Stimulated activated naive B cell treated with anti-CD40 and anti-IgM and Interleukin-4, amounts not matched to agents 10 μg/mL and 1 μg/mL and 100 μg/mL, for 72 hours (primary cell): Measurements from ENCODE around the gene SDCCAG8.

ENCODE experiments used
- ATAC-seq, 2 donors: fragments of 150-1000 bp; cut with Tn5 transposase; replicated peaks; 2 replicates each; pipeline ENCODE4 v1.10.0; 2021; ENCODE audit warnings: moderate library complexity in 1 of 2
- DNase-seq: peaks from one replicate; pipeline ENCODE4 v3.0.0; 2021
- H3K27ac Mint-ChIP-seq: one replicate; pipeline ENCODE4 v1.8.0; 2022; ENCODE audit warnings: mild to moderate bottlenecking, mixed read lengths
- H3K27me3 Mint-ChIP-seq, 2 donors: one replicate each; pipeline ENCODE4 v1.8.0; 2022; ENCODE audit warnings: mixed read lengths in 2 of 2
- H3K36me3 Mint-ChIP-seq, 2 donors: one replicate each; pipeline ENCODE4 v1.8.0; 2022; ENCODE audit warnings: mixed read lengths in 2 of 2, mild to moderate bottlenecking in 1 of 2
- H3K4me1 Mint-ChIP-seq, 2 donors: one replicate each; pipeline ENCODE4 v1.8.0; 2022; ENCODE audit warnings: mixed read lengths in 2 of 2, mild to moderate bottlenecking in 1 of 2
- H3K4me3 Mint-ChIP-seq, 2 donors: one replicate each; pipeline ENCODE4 v1.8.0; 2022; ENCODE audit warnings: mild to moderate bottlenecking in 2 of 2, mixed read lengths in 2 of 2, moderate library complexity in 1 of 2
- H3K9me3 Mint-ChIP-seq, 2 donors: one replicate each; pipeline ENCODE4 v1.8.0; 2022; ENCODE audit warnings: mixed read lengths in 2 of 2, mild to moderate bottlenecking in 1 of 2

Gene SDCCAG8

GRCh38 chr1:243244432-243244841 lies 11.4 kb upstream of the SDCCAG8 start:
- peak overlapping the region; percentile 42 for H3K27ac Mint-ChIP-seq

GRCh38 chr1:243246916-243247315 lies 8.9 kb upstream of the SDCCAG8 start:
- peaks cover 0 to under 1% of the 10 kb centered on the region in 2 donors for H3K9me3 Mint-ChIP-seq
- DNase-seq (peak; percentile 9), ATAC-seq (peak; percentile 82 to 85)
- H3K27me3 Mint-ChIP-seq, result no peaks in the 10 kb centered on the region
- peaks cover 25 to 36% of the 10 kb centered on the region in 2 donors for H3K36me3 Mint-ChIP-seq
- H3K27ac Mint-ChIP-seq, result peak overlapping the region; percentile 70
- H3K4me3 Mint-ChIP-seq, result no peak overlapping the region
- H3K4me1 Mint-ChIP-seq, result peaks cover 36 to 69% of the 10 kb centered on the region in 2 donors

More at GRCh38 chr1:243244432-243244841, 11.4 kb upstream of the SDCCAG8 start:
- no peaks in the 10 kb centered on the region for H3K27me3 Mint-ChIP-seq
- H3K36me3 Mint-ChIP-seq, result peaks cover 29 to 52% of the 10 kb centered on the region in 2 donors
- H3K4me3 Mint-ChIP-seq, result peak overlapping the region; percentile 41 to 64
- peaks cover 2 to 5% of the 10 kb centered on the region in 2 donors for H3K9me3 Mint-ChIP-seq
- DNase-seq (no peak), ATAC-seq (no peak)
- H3K4me1 Mint-ChIP-seq, result peaks cover 33 to 61% of the 10 kb centered on the region in 2 donors

- Mint-ChIP-seq H3K27ac (peak overlapping the region; percentile 49), H3K36me3 (peaks cover 16 to 28% of the 10 kb centered on the region in 2 donors), H3K4me3 (peak overlapping the region; percentile 8 to 16), H3K4me1 (peaks cover 35 to 68% of the 10 kb centered on the region in 2 donors), H3K27me3 (no peaks in the 10 kb centered on the region), H3K9me3 (no peaks in the 10 kb centered on the region)
- ATAC-seq (peak in 1 of 2 donors; percentile 69), DNase-seq (no peak)
Observed at GRCh38 chr1:243247901-243248300, 7.9 kb upstream of the SDCCAG8 start.

GRCh38 chr1:243249214-243249613 lies 6.6 kb upstream of the SDCCAG8 start:
- Mint-ChIP-seq H3K4me3 (no peak overlapping the region), H3K36me3 (peaks cover 11 to 18% of the 10 kb centered on the region in 2 donors), H3K27ac (no peak overlapping the region), H3K4me1 (peaks cover 35 to 73% of the 10 kb centered on the region in 2 donors), H3K27me3 (no peaks in the 10 kb centered on the region), H3K9me3 (no peaks in the 10 kb centered on the region)
- DNase-seq, result no peak
- no peak for ATAC-seq

- ATAC-seq (no peak), DNase-seq (no peak)
- Mint-ChIP-seq H3K27ac (no peak overlapping the region), H3K9me3 (no peaks in the 10 kb centered on the region), H3K27me3 (no peaks in the 10 kb centered on the region), H3K4me3 (no peak overlapping the region), H3K36me3 (peaks cover 8 to 17% of the 10 kb centered on the region in 2 donors), H3K4me1 (peaks cover 31 to 65% of the 10 kb centered on the region in 2 donors)
Observed at GRCh38 chr1:243250102-243250501, 5.7 kb upstream of the SDCCAG8 start.

GRCh38 chr1:243251539-243251938 lies 4.3 kb upstream of the SDCCAG8 start:
- Mint-ChIP-seq H3K27me3 (no peaks in the 10 kb centered on the region), H3K27ac (no peak overlapping the region), H3K4me1 (peaks cover 29 to 53% of the 10 kb centered on the region in 2 donors), H3K9me3 (no peaks in the 10 kb centered on the region), H3K4me3 (no peak overlapping the region), H3K36me3 (peaks cover 5 to 12% of the 10 kb centered on the region in 2 donors)
- DNase-seq (no peak), ATAC-seq (no peak)

GRCh38 chr1:243253211-243253925 lies 2.5 kb upstream of the SDCCAG8 start:
- ATAC-seq, result no peak
- no peak for DNase-seq
- H3K36me3 Mint-ChIP-seq, result peaks cover 5 to 9% of the 10 kb centered on the region in 2 donors
- no peaks in the 10 kb centered on the region for H3K27me3 Mint-ChIP-seq
- H3K9me3 Mint-ChIP-seq, result no peaks in the 10 kb centered on the region
- peak overlapping the region; percentile 93 to 99 for H3K4me3 Mint-ChIP-seq
- H3K27ac Mint-ChIP-seq, result peak overlapping the region; percentile 91
- H3K4me1 Mint-ChIP-seq, result peaks cover 14 to 35% of the 10 kb centered on the region in 2 donors

GRCh38 chr1:243253926-243254232 lies 2.0 kb upstream of the SDCCAG8 start:
- Mint-ChIP-seq H3K27me3 (no peaks in the 10 kb centered on the region), H3K36me3 (peaks cover 5 to 6% of the 10 kb centered on the region in 2 donors), H3K9me3 (no peaks in the 10 kb centered on the region), H3K4me3 (peak overlapping the region; percentile 93 to 99), H3K27ac (peak overlapping the region; percentile 91), H3K4me1 (peaks cover 9 to 29% of the 10 kb centered on the region in 2 donors)
- no peak for ATAC-seq
- no peak for DNase-seq

- Mint-ChIP-seq H3K27me3 (no peaks in the 10 kb centered on the region), H3K36me3 (peaks cover 6% of the 10 kb centered on the region in 2 donors), H3K4me1 (peaks cover 9 to 27% of the 10 kb centered on the region in 2 donors), H3K27ac (peak overlapping the region; percentile 97), H3K4me3 (peak overlapping the region; percentile 93 to 99), H3K9me3 (no peaks in the 10 kb centered on the region)
- DNase-seq, result peak; percentile 31
- ATAC-seq, result peak; percentile 20 to 22
Observed at GRCh38 chr1:243254233-243254926, 1.5 kb upstream of the SDCCAG8 start.

- Mint-ChIP-seq H3K36me3 (peaks cover 7 to 10% of the 10 kb centered on the region in 2 donors), H3K27ac (peak within 1 kb of the TSS; percentile 98), H3K27me3 (no peaks in the 10 kb centered on the region), H3K4me3 (peak within 1 kb of the TSS; percentile 93 to 99), H3K4me1 (peaks cover 10 to 20% of the 10 kb centered on the region in 2 donors), H3K9me3 (no peaks in the 10 kb centered on the region)
- ATAC-seq (peak; percentile 73 to 74), DNase-seq (peak; percentile 94)
Observed at GRCh38 chr1:243254927-243255790, 682 bp upstream of the SDCCAG8 start, which contains the start of gene CEP170. Gene CEP170, minus strand, starts transcription at chr1:243255281. Its CDS starts 30,001 bp downstream, at chr1:243225280.

GRCh38 chr1:243256590-243256989 lies 749 bp downstream of the SDCCAG8 start:
- no peaks in the 10 kb centered on the region for H3K9me3 Mint-ChIP-seq
- H3K27me3 Mint-ChIP-seq, result no peaks in the 10 kb centered on the region
- peak overlapping the region; percentile 93 to 95 for H3K4me3 Mint-ChIP-seq
- peak overlapping the region; percentile 98 for H3K27ac Mint-ChIP-seq
- no peak for ATAC-seq
- DNase-seq, result no peak
- H3K36me3 Mint-ChIP-seq, result peaks cover 11 to 18% of the 10 kb centered on the region in 2 donors
- H3K4me1 Mint-ChIP-seq, result peaks cover 9 to 19% of the 10 kb centered on the region in 2 donors

GRCh38 chr1:243257189-243257588 lies 1.3 kb downstream of the SDCCAG8 start:
- Mint-ChIP-seq H3K9me3 (no peaks in the 10 kb centered on the region), H3K36me3 (peaks cover 11 to 18% of the 10 kb centered on the region in 2 donors), H3K4me3 (no peak overlapping the region), H3K4me1 (peaks cover 9 to 19% of the 10 kb centered on the region in 2 donors), H3K27me3 (no peaks in the 10 kb centered on the region), H3K27ac (no peak overlapping the region)
- DNase-seq (no peak), ATAC-seq (no peak)

GRCh38 chr1:243258731-243259130 lies 2.9 kb downstream of the SDCCAG8 start:
- Mint-ChIP-seq H3K36me3 (peaks cover 11 to 18% of the 10 kb centered on the region in 2 donors), H3K4me3 (no peak overlapping the region), H3K9me3 (no peaks in the 10 kb centered on the region), H3K4me1 (peaks cover 6 to 15% of the 10 kb centered on the region in 2 donors), H3K27ac (no peak overlapping the region), H3K27me3 (no peaks in the 10 kb centered on the region)
- no peak for ATAC-seq
- DNase-seq, result no peak
